ENCODE measurements around the gene RNASE4.
"Not testable (repeated sequence)": the region's sequence is repeated elsewhere in the genome, so short reads cannot be mapped to it uniquely, and the experiment has no call there.

The RNASE4 gene

DNA sequence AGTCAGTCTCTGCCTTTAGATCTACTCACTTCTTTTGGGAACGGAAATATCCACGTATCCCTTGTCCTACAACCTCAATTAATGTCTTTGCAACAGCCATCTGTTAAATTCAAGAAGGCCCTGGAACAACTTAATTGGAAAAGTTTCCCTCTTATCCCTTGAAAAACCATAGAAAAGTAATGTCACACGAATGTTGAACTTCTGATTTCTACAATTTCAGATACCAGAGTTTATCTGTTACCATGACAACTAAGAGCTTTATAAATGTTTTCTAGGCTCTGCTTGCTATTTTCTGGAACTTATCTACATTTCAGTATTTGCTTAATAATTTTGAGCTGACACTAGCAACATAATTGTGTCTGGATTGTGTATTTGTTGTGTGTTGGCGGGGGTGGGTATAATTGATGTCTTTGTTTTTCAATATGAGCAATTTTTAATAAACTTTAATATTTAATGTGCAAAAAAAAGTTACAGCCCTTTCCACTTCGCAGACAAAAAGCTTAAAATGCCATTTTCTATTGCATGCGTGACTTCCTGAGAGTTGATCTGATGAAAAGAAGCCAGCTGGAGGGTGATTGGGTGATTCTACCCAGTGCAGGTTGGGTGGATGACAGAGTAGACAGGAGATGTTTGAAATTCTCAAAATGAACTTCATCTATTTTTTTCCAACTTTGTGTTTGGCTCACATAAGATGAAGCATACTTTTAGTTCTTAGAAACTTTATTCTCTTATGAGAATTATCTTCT is 49.5 kb downstream of the RNASE4 start:
- no peaks in the 10 kb centered on the region for H3K27me3 ChIP-seq (ENCODE audit: control insufficient read depth in 1 of 2, insufficient read depth in 2 of 2, low read length in 2 of 2)
- H3K4me1 ChIP-seq (ENCODE audit: control insufficient read depth in 1 of 2, insufficient read depth in 2 of 2, low read length in 2 of 2): peaks cover 0 to 3% of the 10 kb centered on the region in 2 donors
- no peak overlapping the region for H3K4me3 ChIP-seq (ENCODE audit: low read depth in 1 of 2, low read length in 2 of 2)
- no peak overlapping the region for H3K9ac ChIP-seq (ENCODE audit: low read depth in 1 of 2, low read length in 2 of 2)
- no peaks in the 10 kb centered on the region for H3K36me3 ChIP-seq (ENCODE audit: control insufficient read depth in 1 of 2, insufficient read depth in 2 of 2, low read length in 2 of 2)
- H3K27ac ChIP-seq (ENCODE audit: low read depth, low read length): no peak overlapping the region
- no peaks in the 10 kb centered on the region for H3K9me3 ChIP-seq (ENCODE audit: control insufficient read depth in 1 of 2, low read length in 2 of 2)

- H3K36me3 ChIP-seq (ENCODE audit: control insufficient read depth in 1 of 2, insufficient read depth in 2 of 2, low read length in 2 of 2): no peaks in the 10 kb centered on the region
- no peak overlapping the region for H3K27ac ChIP-seq (ENCODE audit: low read depth, low read length)
- H3K9me3 ChIP-seq (ENCODE audit: control insufficient read depth in 1 of 2, low read length in 2 of 2): no peaks in the 10 kb centered on the region
- no peaks in the 10 kb centered on the region for H3K27me3 ChIP-seq (ENCODE audit: control insufficient read depth in 1 of 2, insufficient read depth in 2 of 2, low read length in 2 of 2)
- H3K4me1 ChIP-seq (ENCODE audit: control insufficient read depth in 1 of 2, insufficient read depth in 2 of 2, low read length in 2 of 2): peaks cover 0 to 3% of the 10 kb centered on the region in 2 donors
- no peak overlapping the region for H3K4me3 ChIP-seq (ENCODE audit: low read depth in 1 of 2, low read length in 2 of 2)
- H3K9ac ChIP-seq (ENCODE audit: low read depth in 1 of 2, low read length in 2 of 2): no peak overlapping the region
Observed at GRCh38 chr14:20734430-20734806, 50.1 kb downstream of the RNASE4 start.

DNA sequence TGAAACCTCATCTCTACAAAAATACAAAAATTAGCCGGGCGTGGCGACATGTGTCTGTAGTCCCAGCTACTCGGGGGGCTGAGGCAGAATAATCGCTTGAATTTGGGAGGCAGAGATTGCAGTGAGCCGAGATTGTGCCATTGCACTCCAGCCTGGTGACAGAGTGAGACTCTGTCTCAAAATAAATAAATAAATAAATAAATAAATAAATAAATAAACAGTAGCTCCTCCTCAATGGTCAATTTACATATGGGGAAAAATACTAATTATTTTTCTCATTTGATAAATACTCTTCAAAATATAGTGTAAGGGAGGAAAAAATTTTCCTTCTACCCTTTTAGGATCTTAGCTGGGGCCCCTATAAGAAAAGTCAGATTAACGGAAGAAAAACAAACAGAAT is 53.9 kb downstream of the RNASE4 start:
- not testable (repeated sequence) for H3K27me3 ChIP-seq (ENCODE audit: control insufficient read depth in 1 of 2, insufficient read depth in 2 of 2, low read length in 2 of 2); H3K9ac ChIP-seq (ENCODE audit: low read depth in 1 of 2, low read length in 2 of 2); H3K4me3 ChIP-seq (ENCODE audit: low read depth in 1 of 2, low read length in 2 of 2); H3K9me3 ChIP-seq (ENCODE audit: control insufficient read depth in 1 of 2, low read length in 2 of 2); H3K4me1 ChIP-seq (ENCODE audit: control insufficient read depth in 1 of 2, insufficient read depth in 2 of 2, low read length in 2 of 2); H3K36me3 ChIP-seq (ENCODE audit: control insufficient read depth in 1 of 2, insufficient read depth in 2 of 2, low read length in 2 of 2); H3K27ac ChIP-seq (ENCODE audit: low read depth, low read length)

GRCh38 chr14:20742132-20742531 is 57.8 kb downstream of the RNASE4 start:
- Histone ChIP-seq H3K9ac (ENCODE audit: low read depth in 1 of 2, low read length in 2 of 2) (no peak overlapping the region), H3K27me3 (ENCODE audit: control insufficient read depth in 1 of 2, insufficient read depth in 2 of 2, low read length in 2 of 2) (no peaks in the 10 kb centered on the region), H3K4me3 (ENCODE audit: low read depth in 1 of 2, low read length in 2 of 2) (no peak overlapping the region), H3K9me3 (ENCODE audit: control insufficient read depth in 1 of 2, low read length in 2 of 2) (no peaks in the 10 kb centered on the region), H3K27ac (ENCODE audit: low read depth, low read length) (no peak overlapping the region), H3K36me3 (ENCODE audit: control insufficient read depth in 1 of 2, insufficient read depth in 2 of 2, low read length in 2 of 2) (no peaks in the 10 kb centered on the region), H3K4me1 (ENCODE audit: control insufficient read depth in 1 of 2, insufficient read depth in 2 of 2, low read length in 2 of 2) (no peaks in the 10 kb centered on the region)

- Histone ChIP-seq H3K9me3 (ENCODE audit: control insufficient read depth in 1 of 2, low read length in 2 of 2) (no peaks in the 10 kb centered on the region), H3K9ac (ENCODE audit: low read depth in 1 of 2, low read length in 2 of 2) (no peak overlapping the region), H3K36me3 (ENCODE audit: control insufficient read depth in 1 of 2, insufficient read depth in 2 of 2, low read length in 2 of 2) (no peaks in the 10 kb centered on the region), H3K4me1 (ENCODE audit: control insufficient read depth in 1 of 2, insufficient read depth in 2 of 2, low read length in 2 of 2) (peaks cover 0 to 7% of the 10 kb centered on the region in 2 donors), H3K4me3 (ENCODE audit: low read depth in 1 of 2, low read length in 2 of 2) (no peak overlapping the region), H3K27ac (ENCODE audit: low read depth, low read length) (no peak overlapping the region), H3K27me3 (ENCODE audit: control insufficient read depth in 1 of 2, insufficient read depth in 2 of 2, low read length in 2 of 2) (no peaks in the 10 kb centered on the region)
Observed at GRCh38 chr14:20743556-20743955, 59.2 kb downstream of the RNASE4 start.

- Histone ChIP-seq H3K4me3 (ENCODE audit: low read depth in 1 of 2, low read length in 2 of 2) (no peak within 1 kb of the TSS), H3K4me1 (ENCODE audit: control insufficient read depth in 1 of 2, insufficient read depth in 2 of 2, low read length in 2 of 2) (peaks cover 0 to 7% of the 10 kb centered on the region in 2 donors), H3K36me3 (ENCODE audit: control insufficient read depth in 1 of 2, insufficient read depth in 2 of 2, low read length in 2 of 2) (no peaks in the 10 kb centered on the region), H3K9me3 (ENCODE audit: control insufficient read depth in 1 of 2, low read length in 2 of 2) (no peaks in the 10 kb centered on the region), H3K27ac (ENCODE audit: low read depth, low read length) (no peak within 1 kb of the TSS), H3K27me3 (ENCODE audit: control insufficient read depth in 1 of 2, insufficient read depth in 2 of 2, low read length in 2 of 2) (no peaks in the 10 kb centered on the region), H3K9ac (ENCODE audit: low read depth in 1 of 2, low read length in 2 of 2) (no peak within 1 kb of the TSS)
Observed at GRCh38 chr14:20745571-20746358, 61.4 kb downstream of the RNASE4 start, which contains the start of gene EDDM3A. Gene EDDM3A (plus strand): TSS chr14:20745887. CDS start chr14:20747581, 1,694 bp downstream.

DNA sequence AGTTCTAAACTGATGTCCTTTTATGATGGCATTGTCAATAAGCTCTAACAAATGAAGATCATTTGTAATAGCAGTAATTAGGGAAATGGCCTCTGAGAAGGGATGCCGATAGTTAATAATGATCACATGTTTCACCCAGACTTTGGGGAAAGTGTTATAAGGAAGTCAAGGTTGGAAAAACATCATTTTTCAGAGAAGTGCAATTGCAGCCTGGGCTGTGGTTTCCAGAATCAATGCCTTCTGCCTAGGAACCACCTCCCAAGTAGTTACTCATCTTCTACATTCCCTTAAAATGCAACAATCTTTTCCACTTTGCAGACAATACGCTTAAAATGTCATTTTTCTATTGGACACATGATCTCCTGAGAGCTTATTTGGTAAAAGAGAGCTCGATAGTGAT is 62.2 kb downstream of the RNASE4 start:
- Histone ChIP-seq H3K9me3 (ENCODE audit: control insufficient read depth in 1 of 2, low read length in 2 of 2) (no peaks in the 10 kb centered on the region), H3K36me3 (ENCODE audit: control insufficient read depth in 1 of 2, insufficient read depth in 2 of 2, low read length in 2 of 2) (no peaks in the 10 kb centered on the region), H3K4me1 (ENCODE audit: control insufficient read depth in 1 of 2, insufficient read depth in 2 of 2, low read length in 2 of 2) (peaks cover 0 to 7% of the 10 kb centered on the region in 2 donors), H3K9ac (ENCODE audit: low read depth in 1 of 2, low read length in 2 of 2) (no peak overlapping the region), H3K27me3 (ENCODE audit: control insufficient read depth in 1 of 2, insufficient read depth in 2 of 2, low read length in 2 of 2) (no peaks in the 10 kb centered on the region), H3K27ac (ENCODE audit: low read depth, low read length) (no peak overlapping the region), H3K4me3 (ENCODE audit: low read depth in 1 of 2, low read length in 2 of 2) (no peak overlapping the region)

- Histone ChIP-seq H3K36me3 (ENCODE audit: control insufficient read depth in 1 of 2, insufficient read depth in 2 of 2, low read length in 2 of 2) (no peaks in the 10 kb centered on the region), H3K27me3 (ENCODE audit: control insufficient read depth in 1 of 2, insufficient read depth in 2 of 2, low read length in 2 of 2) (no peaks in the 10 kb centered on the region), H3K4me3 (ENCODE audit: low read depth in 1 of 2, low read length in 2 of 2) (no peak overlapping the region), H3K27ac (ENCODE audit: low read depth, low read length) (no peak overlapping the region), H3K9me3 (ENCODE audit: control insufficient read depth in 1 of 2, low read length in 2 of 2) (peaks cover 11 to 14% of the 10 kb centered on the region in 2 donors), H3K4me1 (ENCODE audit: control insufficient read depth in 1 of 2, insufficient read depth in 2 of 2, low read length in 2 of 2) (peaks cover 0 to 7% of the 10 kb centered on the region in 2 donors), H3K9ac (ENCODE audit: low read depth in 1 of 2, low read length in 2 of 2) (no peak overlapping the region)
Observed at GRCh38 chr14:20748439-20748838, 64.1 kb downstream of the RNASE4 start.

- Histone ChIP-seq H3K9me3 (ENCODE audit: control insufficient read depth in 1 of 2, low read length in 2 of 2) (peaks cover 11 to 14% of the 10 kb centered on the region in 2 donors), H3K9ac (ENCODE audit: low read depth in 1 of 2, low read length in 2 of 2) (no peak overlapping the region), H3K36me3 (ENCODE audit: control insufficient read depth in 1 of 2, insufficient read depth in 2 of 2, low read length in 2 of 2) (no peaks in the 10 kb centered on the region), H3K4me3 (ENCODE audit: low read depth in 1 of 2, low read length in 2 of 2) (no peak overlapping the region), H3K4me1 (ENCODE audit: control insufficient read depth in 1 of 2, insufficient read depth in 2 of 2, low read length in 2 of 2) (peaks cover 0 to 7% of the 10 kb centered on the region in 2 donors), H3K27ac (ENCODE audit: low read depth, low read length) (no peak overlapping the region), H3K27me3 (ENCODE audit: control insufficient read depth in 1 of 2, insufficient read depth in 2 of 2, low read length in 2 of 2) (no peaks in the 10 kb centered on the region)
Observed at GRCh38 chr14:20750194-20750593, 65.8 kb downstream of the RNASE4 start.

Measured in duodenal mucosa (tissue), 2 donors.